Karpas-422 (cell line): Measurements from ENCODE around the gene LRRC10B. TPM values are rescaled to one million over a fixed set of nuclear protein-coding genes. Genes with fewer than 3 reads are reported as not detected.

Source experiments
- DNase-seq: peaks from one replicate; pipeline ENCODE4 v3.0.0-alpha.2; 2015
- H2AFZ ChIP-seq: fragments of 200-600 bp; sonication (generic); 2 replicates; pipeline ENCODE4 v1.6.1; 2014; ENCODE audit warnings: antibody characterized with exemption, low read length, mixed read lengths
- H3K27ac ChIP-seq: fragments of 200-600 bp; sonication (generic); 2 replicates; pipeline ENCODE4 v1.5.1; 2014; ENCODE audit warnings: mild to moderate bottlenecking, low read length, moderate library complexity
- H3K27me3 ChIP-seq: fragments of 200-600 bp; sonication (generic); 2 replicates; pipeline ENCODE4 v1.6.1; 2014; ENCODE audit warnings: low read length, mixed read lengths
- H3K36me3 ChIP-seq: fragments of 200-600 bp; sonication (generic); 2 replicates; pipeline ENCODE4 v1.6.1; 2014; ENCODE audit warnings: low read length, mixed read lengths; ENCODE audit not compliant: insufficient read depth
- H3K4me1 ChIP-seq: fragments of 200-600 bp; sonication (generic); 2 replicates; pipeline ENCODE4 v1.6.1; 2014; ENCODE audit warnings: mild to moderate bottlenecking, low read length, mixed read lengths
- H3K4me2 ChIP-seq: fragments of 200-600 bp; sonication (generic); 2 replicates; pipeline ENCODE4 v1.6.1; 2014; ENCODE audit warnings: low read length, low read depth, mild to moderate bottlenecking; ENCODE audit not compliant: poor library complexity, severe bottlenecking
- H3K4me3 ChIP-seq: fragments of 200-600 bp; sonication (generic); 2 replicates; pipeline ENCODE4 v1.5.1; 2014; ENCODE audit warnings: mild to moderate bottlenecking, antibody characterized with exemption, low read length, mixed read lengths
- H3K79me2 ChIP-seq: fragments of 200-600 bp; sonication (generic); 2 replicates; pipeline ENCODE4 v1.6.1; 2014; ENCODE audit warnings: mild to moderate bottlenecking, low read length, mixed read lengths
- H3K9ac ChIP-seq: fragments of 200-600 bp; sonication (generic); 2 replicates; pipeline ENCODE4 v1.6.0; 2014; ENCODE audit warnings: low read length
- H3K9me2 ChIP-seq: fragments of 200-600 bp; sonication (generic), shearing (Covaris generic); replicated peaks from 2 replicates; pipeline ENCODE4 v1.6.0; 2014; ENCODE audit warnings: mild to moderate bottlenecking, low read length, moderate library complexity; ENCODE audit not compliant: insufficient read depth
- H3K9me3 ChIP-seq: fragments of 300-700, 200-600 bp; sonication (generic); 2 replicates; pipeline ENCODE4 v1.6.1; 2014; ENCODE audit warnings: low read length, mixed read lengths
- H4K20me1 ChIP-seq: fragments of 200-600 bp; sonication (generic); 2 replicates; pipeline ENCODE4 v1.6.1; 2014; ENCODE audit warnings: mild to moderate bottlenecking, antibody characterized with exemption, low read length, low read depth; ENCODE audit not compliant: insufficient read depth
- total RNA-seq: library from RNA; depleted of rRNA; stranded (reverse); fragments of >200 nt; shearing (Covaris generic); gene quantifications from 2 replicates; pipeline ENCODE4 v1.2.3, GENCODE V29; 2014; ENCODE audit warnings: low replicate concordance

LRRC10B gene
- total RNA-seq, 1 experiment from 2014 or later = not detected

DNA sequence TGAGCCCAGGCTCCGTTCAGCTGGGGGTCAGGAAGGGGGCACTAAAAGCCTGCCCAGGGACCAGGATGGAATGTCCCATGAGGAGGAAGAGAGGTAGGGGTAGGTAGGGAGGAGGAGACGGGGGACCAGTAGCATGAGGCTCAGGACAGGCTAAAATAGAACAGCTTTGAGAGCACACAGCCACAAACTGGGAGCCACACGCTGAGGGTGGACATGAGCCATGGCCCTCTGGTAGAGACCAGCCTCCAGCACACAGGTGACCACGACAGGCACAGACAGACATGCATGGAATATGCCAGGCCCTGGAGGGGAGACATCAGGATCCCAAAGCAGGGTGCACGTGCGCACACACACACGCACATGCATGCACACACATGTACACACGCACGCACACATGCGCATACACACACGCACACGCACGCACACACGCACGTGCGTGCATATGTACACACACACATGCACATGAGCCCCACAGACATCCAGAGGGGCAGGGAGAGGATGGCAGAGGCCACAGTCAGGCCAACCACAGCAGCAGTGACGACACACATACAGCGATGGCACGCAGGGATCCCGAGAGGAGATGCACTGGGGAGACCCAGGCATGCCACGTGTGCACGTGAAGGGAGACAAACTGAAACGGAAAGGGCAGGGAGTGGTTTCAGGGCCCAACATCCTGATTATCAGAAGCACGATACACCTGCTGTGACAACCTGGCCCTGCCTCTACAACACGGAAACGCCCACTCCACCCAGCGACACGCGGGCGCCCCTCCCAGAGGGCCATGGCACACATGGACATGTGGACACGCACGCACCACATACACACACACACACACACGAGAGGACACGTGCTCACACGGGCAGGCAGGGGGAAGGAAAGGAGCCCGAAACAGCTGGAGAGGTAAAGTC is 25.7 kb downstream of the LRRC10B start:
- no peak overlapping the region for H2AFZ ChIP-seq
- H3K79me2 ChIP-seq = no peaks in the 10 kb centered on the region
- no peak overlapping the region for H3K9ac ChIP-seq
- H4K20me1 ChIP-seq = no peaks in the 10 kb centered on the region; the same call in 1 of the 2 replicates
- no peak overlapping the region for H3K27ac ChIP-seq
- no peak for DNase-seq
- no peaks in the 10 kb centered on the region for H3K36me3 ChIP-seq
- H3K27me3 ChIP-seq = no peaks in the 10 kb centered on the region
- H3K4me3 ChIP-seq = no peak overlapping the region
- no peak overlapping the region for H3K4me2 ChIP-seq
- H3K4me1 ChIP-seq = no peaks in the 10 kb centered on the region
- H3K9me3 ChIP-seq = no peaks in the 10 kb centered on the region
- H3K9me2 ChIP-seq = no peaks in the 10 kb centered on the region

GRCh38 chr11:61534933-61535839 is 26.6 kb downstream of the LRRC10B start:
- Histone ChIP-seq H3K4me1 (no peaks in the 10 kb centered on the region), H3K4me3 (no peak overlapping the region), H3K9me2 (no peaks in the 10 kb centered on the region), H2AFZ (no peak overlapping the region), H3K27me3 (no peaks in the 10 kb centered on the region), H3K4me2 (no peak overlapping the region), H3K9me3 (no peaks in the 10 kb centered on the region), H3K79me2 (no peaks in the 10 kb centered on the region), H3K9ac (no peak overlapping the region), H3K27ac (no peak overlapping the region), H4K20me1 (no peaks in the 10 kb centered on the region; the same call in 1 of the 2 replicates), H3K36me3 (no peaks in the 10 kb centered on the region)
- DNase-seq = no peak

DNA sequence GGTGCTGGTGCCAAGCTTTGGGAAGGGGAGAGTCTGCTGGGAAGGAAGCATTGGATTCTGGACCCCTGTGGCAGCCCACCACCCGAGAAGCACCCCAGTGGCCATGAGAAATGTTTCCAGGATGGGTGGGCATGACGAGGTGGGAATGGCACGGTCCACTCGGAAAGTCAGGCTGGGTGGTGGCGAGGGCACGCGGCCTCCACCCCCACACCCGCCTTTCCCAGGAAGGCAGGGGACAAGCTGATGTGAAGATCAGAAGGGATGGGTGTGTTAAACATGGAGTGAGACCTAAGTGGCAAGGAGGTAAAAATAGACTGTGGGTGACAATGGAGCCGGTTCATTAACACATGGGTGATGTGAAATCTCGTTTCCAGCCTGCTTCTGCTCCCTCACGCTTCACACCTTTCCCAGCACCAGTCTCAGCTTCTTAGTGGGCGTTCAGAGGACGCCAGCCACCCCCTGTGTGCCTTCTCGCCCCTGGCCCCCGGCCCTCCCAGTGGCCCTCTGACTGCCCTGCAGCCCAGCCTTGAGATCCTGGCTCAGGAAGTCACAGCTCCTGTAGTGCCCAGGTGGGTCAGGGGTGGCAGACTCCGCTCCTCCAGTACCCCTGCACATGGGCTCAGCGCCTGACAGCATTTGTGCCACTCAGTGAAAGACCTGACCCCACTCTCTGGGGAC is 27.6 kb downstream of the LRRC10B start:
- Histone ChIP-seq H3K36me3 (no peaks in the 10 kb centered on the region), H3K4me1 (peaks cover 5% of the 10 kb centered on the region), H2AFZ (no peak overlapping the region), H3K4me2 (no peak overlapping the region), H3K9ac (no peak overlapping the region), H4K20me1 (no peaks in the 10 kb centered on the region; the same call in 1 of the 2 replicates), H3K4me3 (no peak overlapping the region), H3K9me3 (no peaks in the 10 kb centered on the region), H3K27me3 (no peaks in the 10 kb centered on the region), H3K79me2 (no peaks in the 10 kb centered on the region), H3K27ac (no peak overlapping the region), H3K9me2 (no peaks in the 10 kb centered on the region)
- DNase-seq = no peak

DNA sequence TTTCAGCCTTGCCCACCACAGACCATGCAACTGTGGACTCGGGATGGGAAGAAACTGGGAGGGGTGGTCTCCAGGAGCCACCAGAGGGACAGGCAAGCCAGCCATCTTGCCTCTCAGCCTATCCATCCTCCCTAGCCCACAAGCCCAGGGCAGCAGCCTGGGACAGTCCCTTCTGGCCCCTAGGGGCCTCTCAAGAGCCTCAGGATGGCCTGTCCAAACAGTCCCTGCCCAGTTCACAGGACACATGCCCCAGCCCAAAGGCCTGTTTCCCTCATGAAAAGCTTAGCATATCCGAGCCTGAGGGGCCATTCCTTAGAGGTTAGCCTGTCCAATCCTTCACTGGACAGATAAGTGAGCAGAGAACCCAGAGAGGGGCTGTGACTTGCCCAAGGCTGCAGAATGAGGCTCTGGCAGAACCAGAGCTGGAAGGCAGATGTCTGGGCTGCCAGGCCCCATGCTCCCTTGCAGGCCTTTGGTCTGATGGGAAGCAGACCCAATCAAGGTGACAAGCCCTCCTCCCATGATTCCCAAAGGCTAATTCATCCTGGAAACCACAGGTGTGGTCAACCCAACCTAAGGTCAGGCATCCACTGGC is 28.2 kb downstream of the LRRC10B start:
- Histone ChIP-seq H4K20me1 (no peaks in the 10 kb centered on the region; the same call in 1 of the 2 replicates), H3K79me2 (no peaks in the 10 kb centered on the region), H3K9me3 (no peaks in the 10 kb centered on the region), H2AFZ (no peak overlapping the region), H3K9me2 (no peaks in the 10 kb centered on the region), H3K4me2 (no peak overlapping the region), H3K27me3 (no peaks in the 10 kb centered on the region), H3K27ac (no peak overlapping the region), H3K36me3 (no peaks in the 10 kb centered on the region), H3K4me3 (no peak overlapping the region), H3K4me1 (peaks cover 12% of the 10 kb centered on the region), H3K9ac (no peak overlapping the region)
- no peak for DNase-seq

- H2AFZ ChIP-seq = no peak overlapping the region
- H3K9me3 ChIP-seq = no peaks in the 10 kb centered on the region
- H3K27me3 ChIP-seq = no peaks in the 10 kb centered on the region
- no peaks in the 10 kb centered on the region; the same call in 1 of the 2 replicates for H4K20me1 ChIP-seq
- H3K79me2 ChIP-seq = no peaks in the 10 kb centered on the region
- DNase-seq = no peak
- H3K4me2 ChIP-seq = no peak overlapping the region
- H3K36me3 ChIP-seq = no peaks in the 10 kb centered on the region
- H3K9ac ChIP-seq = no peak overlapping the region
- no peak overlapping the region for H3K4me3 ChIP-seq
- no peak overlapping the region for H3K27ac ChIP-seq
- peaks cover 15% of the 10 kb centered on the region for H3K4me1 ChIP-seq
- H3K9me2 ChIP-seq = no peaks in the 10 kb centered on the region
Measured at GRCh38 chr11:61537326-61537725, 28.8 kb downstream of the LRRC10B start.

DNA sequence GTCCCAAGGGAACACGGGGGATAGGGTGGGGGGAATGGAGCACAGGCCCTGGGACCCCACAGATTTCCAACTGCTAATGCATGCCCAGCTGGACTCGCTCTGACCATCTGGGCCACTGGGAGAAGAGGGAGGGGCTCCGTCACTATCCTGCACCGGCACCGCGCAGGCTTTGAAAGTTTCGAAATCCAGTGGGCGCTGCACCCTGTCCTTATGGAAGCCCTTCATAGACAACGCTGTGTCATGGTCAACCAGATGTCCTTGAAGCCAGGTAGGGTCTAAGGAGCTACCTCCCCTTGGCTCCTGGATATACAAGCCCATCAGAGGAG is 30.1 kb downstream of the LRRC10B start:
- H2AFZ ChIP-seq = no peak overlapping the region
- H3K9ac ChIP-seq = no peak overlapping the region
- no peak for DNase-seq
- H3K4me3 ChIP-seq = no peak overlapping the region
- H3K4me1 ChIP-seq = peaks cover 15% of the 10 kb centered on the region
- no peaks in the 10 kb centered on the region for H3K79me2 ChIP-seq
- no peaks in the 10 kb centered on the region for H3K9me3 ChIP-seq
- H4K20me1 ChIP-seq = no peaks in the 10 kb centered on the region; the same call in 1 of the 2 replicates
- no peak overlapping the region for H3K4me2 ChIP-seq
- H3K36me3 ChIP-seq = no peaks in the 10 kb centered on the region
- H3K9me2 ChIP-seq = no peaks in the 10 kb centered on the region
- no peaks in the 10 kb centered on the region for H3K27me3 ChIP-seq
- no peak overlapping the region for H3K27ac ChIP-seq

GRCh38 chr11:61539006-61539405 is 30.5 kb downstream of the LRRC10B start:
- Histone ChIP-seq H3K4me2 (no peak overlapping the region), H3K4me3 (no peak overlapping the region), H3K4me1 (peaks cover 15% of the 10 kb centered on the region), H3K27ac (no peak overlapping the region), H3K27me3 (no peaks in the 10 kb centered on the region), H3K79me2 (no peaks in the 10 kb centered on the region), H3K9me2 (no peaks in the 10 kb centered on the region), H4K20me1 (no peaks in the 10 kb centered on the region; the same call in 1 of the 2 replicates), H3K36me3 (no peaks in the 10 kb centered on the region), H3K9ac (no peak overlapping the region), H2AFZ (no peak overlapping the region), H3K9me3 (no peaks in the 10 kb centered on the region)
- DNase-seq = no peak
